Esophagus squamous epithelium (tissue), 4 donors: ENCODE data around the gene P2RX6.

ENCODE experiments used
- CTCF ChIP-seq, 6 experiments: fragments of 450-650 bp in 4 of 6; fragments of 200-600 bp in 2 of 6; sonication (generic) in 2 of 6; IDR thresholded peaks; one replicate each; pipeline ENCODE4 v1.5.1; 2016 to 2019; ENCODE audit warnings: antibody characterized with exemption in 6 of 6, mild to moderate bottlenecking in 4 of 6, moderate library complexity in 4 of 6
- POLR2A ChIP-seq, 4 donors: fragments of 450-650 bp; IDR thresholded peaks; one replicate each; pipeline ENCODE4 v1.6.1; 2017; ENCODE audit warnings: antibody characterized with exemption in 4 of 4, mild to moderate bottlenecking in 4 of 4, moderate library complexity in 3 of 4

DNA sequence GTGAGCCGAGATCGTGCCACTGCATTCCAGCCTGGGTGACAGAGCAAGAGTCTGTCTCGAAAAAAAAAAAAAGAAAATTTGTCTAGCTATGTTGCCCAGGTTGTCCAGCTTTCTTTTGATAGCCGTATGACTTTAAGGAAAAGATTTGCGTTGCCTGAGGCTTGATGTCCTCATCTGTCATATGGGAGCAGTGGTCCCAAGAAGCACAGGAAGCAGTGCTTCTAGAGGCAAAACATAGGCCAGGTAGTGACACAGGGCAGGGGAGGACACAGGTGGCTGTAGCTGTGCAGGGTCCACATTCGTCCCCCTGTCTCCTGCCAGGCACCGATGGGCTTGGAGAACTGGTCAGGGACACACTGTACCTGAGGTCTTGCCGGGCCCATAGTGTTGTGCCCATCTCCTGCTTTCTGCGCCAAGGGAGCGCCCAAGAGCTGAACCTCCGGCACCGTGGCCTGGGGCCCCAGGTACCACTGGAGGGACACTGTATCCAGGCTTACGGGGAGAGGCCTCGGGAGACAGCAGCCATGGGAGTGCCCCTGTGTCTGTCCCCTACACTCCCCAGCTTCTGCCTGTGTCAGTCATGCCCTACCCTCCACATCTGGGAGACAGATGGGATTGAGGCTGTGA, 32.2 kb downstream of the P2RX6 start:
- TF ChIP-seq CTCF (IDR thresholded peaks at IDR 0.05) = no peak
- TF ChIP-seq POLR2A (IDR thresholded peaks at IDR 0.05) = no peak
